Endothelial cell of umbilical vein (primary cell): ENCODE results near the gene HBP1. TPM values are rescaled to one million over a fixed set of nuclear protein-coding genes. Genes with fewer than 3 reads are reported as not detected.

Source experiments
- BruUV-seq: library from RNA; stranded (reverse); fragments of 400-500 nt; replicated peaks from 2 replicates; lab custom pipeline; 2021; lab: Mats Ljungman, UMichigan
- CTCF ChIA-PET: fragments of 300-600, 350-600 bp; sonication (Branson Sonifier 250); formaldehyde crosslinking; loops from one replicate; lab custom pipeline; 2021; ENCODE audit warnings: antibody characterized with exemption, inconsistent platforms; lab: Charles Lee
- POLR2A ChIA-PET: fragments of 300-600, 350-600 bp; sonication (Branson Sonifier 250); formaldehyde crosslinking; loops from one replicate; lab custom pipeline; 2021; ENCODE audit warnings: antibody characterized with exemption, inconsistent platforms; lab: Charles Lee
- DNase-seq: peaks from one replicate; pipeline ENCODE4 v3.0.0-alpha.2; 2011; ENCODE audit warnings: low read depth, low spot score
- FAIRE-seq: peaks from 2 replicates; lab custom pipeline; 2011; peaks lifted over from hg19 to GRCh38; lab: Jason Lieb, UNC
- H2AFZ ChIP-seq: 2 replicates; pipeline ENCODE4 v1.6.0; 2012; ENCODE audit warnings: low read depth, low read length, control low read depth, inconsistent platforms
- H3K27ac ChIP-seq: 2 replicates; pipeline ENCODE4 v1.5.1; 2011; ENCODE audit warnings: low read depth, mild to moderate bottlenecking, control low read depth, low read length, moderate library complexity; ENCODE audit not compliant: insufficient read depth
- H3K27me3 ChIP-seq, 2 experiments: 2 replicates each; pipeline versions ENCODE4 v1.6.0 to v1.6.1; 2011; ENCODE audit warnings: low read length in 2 of 2, mixed read lengths in 1 of 2; ENCODE audit not compliant: control insufficient read depth in 2 of 2, insufficient read depth in 2 of 2
- H3K36me3 ChIP-seq, 2 experiments: 2 replicates in 1 of 2; 3 replicates in 1 of 2; pipeline ENCODE4 v1.5.1; 2011; ENCODE audit warnings: low read length in 2 of 2, mild to moderate bottlenecking in 1 of 2, moderate library complexity in 1 of 2; ENCODE audit not compliant: control insufficient read depth in 2 of 2, insufficient read depth in 2 of 2; ENCODE audit errors: extremely low read depth in 1 of 2
- H3K4me1 ChIP-seq: 3 replicates; pipeline ENCODE4 v1.5.1; 2011; ENCODE audit warnings: mild to moderate bottlenecking, low read length; ENCODE audit not compliant: control insufficient read depth, insufficient read depth; ENCODE audit errors: extremely low read depth
- H3K4me2 ChIP-seq: 2 replicates; pipeline ENCODE4 v1.6.1; 2011; ENCODE audit warnings: low read length, control low read depth, mixed read lengths; ENCODE audit not compliant: insufficient read depth
- H3K4me3 ChIP-seq, 3 experiments: fragments of 200-600 bp in 1 of 3; sonication (generic), shearing (Covaris generic) in 1 of 3; replicated peaks in 1 of 3; 2 replicates each; pipeline ENCODE4 v1.5.1; 2011 to 2016; ENCODE audit warnings: control low read depth in 3 of 3, low read length in 3 of 3, mild to moderate bottlenecking in 2 of 3, inconsistent platforms in 1 of 3, low read depth in 1 of 3, moderate library complexity in 1 of 3; ENCODE audit not compliant: insufficient read depth in 1 of 3
- H3K79me2 ChIP-seq: 2 replicates; pipeline ENCODE4 v1.6.0; 2012; ENCODE audit warnings: low read length, inconsistent platforms; ENCODE audit not compliant: control insufficient read depth, insufficient read depth
- H3K9ac ChIP-seq: replicated peaks from 2 replicates; pipeline ENCODE3; 2011; ENCODE audit warnings: low read length, control low read depth; ENCODE audit not compliant: insufficient read depth; ENCODE audit errors: extremely low read depth
- H3K9me1 ChIP-seq: replicated peaks from 3 replicates; pipeline ENCODE4 v1.6.0; 2011; ENCODE audit warnings: mild to moderate bottlenecking, low read length; ENCODE audit not compliant: control insufficient read depth, insufficient read depth; ENCODE audit errors: extremely low read depth
- H3K9me3 ChIP-seq: replicated peaks from 2 replicates; pipeline ENCODE4 v1.5.1; 2012; ENCODE audit warnings: low read length, inconsistent platforms; ENCODE audit not compliant: control insufficient read depth, insufficient read depth
- H4K20me1 ChIP-seq: replicated peaks from 2 replicates; pipeline ENCODE3; 2011; ENCODE audit warnings: mild to moderate bottlenecking, low read length; ENCODE audit not compliant: control insufficient read depth, insufficient read depth; ENCODE audit errors: extremely low read depth
- EZH2 ChIP-seq: IDR thresholded peaks from 2 replicates; pipeline ENCODE4 v1.6.1; 2012; ENCODE audit warnings: borderline replicate concordance, low read depth, mild to moderate bottlenecking, moderate library complexity, low read length, inconsistent platforms; ENCODE audit not compliant: severe bottlenecking
- FOS ChIP-seq: IDR thresholded peaks from 2 replicates; pipeline ENCODE4 v1.6.1; 2011; ENCODE audit warnings: mild to moderate bottlenecking, low read length, moderate library complexity, borderline replicate concordance; ENCODE audit not compliant: insufficient read depth
- GATA2 ChIP-seq: IDR thresholded peaks from 2 replicates; pipeline ENCODE4 v1.7.0; 2011; ENCODE audit warnings: low read depth, mild to moderate bottlenecking, moderate library complexity, mixed read lengths, low read length; ENCODE audit not compliant: insufficient read length, insufficient read depth
- JUN ChIP-seq: IDR thresholded peaks from 2 replicates; pipeline ENCODE4 v1.6.1; 2011; ENCODE audit warnings: borderline replicate concordance, low read depth; ENCODE audit not compliant: insufficient read length, insufficient read depth
- MAX ChIP-seq: IDR thresholded peaks from 2 replicates; pipeline ENCODE4 v1.6.1; 2011; ENCODE audit not compliant: insufficient read depth, insufficient read length
- MYC ChIP-seq: IDR thresholded peaks from one replicate; pipeline ENCODE4 v1.6.1; 2011; ENCODE audit warnings: mild to moderate bottlenecking, low read depth, low read length
- POLR2A ChIP-seq: IDR thresholded peaks from 2 replicates; pipeline ENCODE4 v1.6.1; 2012; ENCODE audit warnings: low read depth, mild to moderate bottlenecking, control low read depth, low read length
- POLR2AphosphoS5 ChIP-seq: IDR thresholded peaks from 2 replicates; pipeline ENCODE4 v1.6.1; 2012; ENCODE audit warnings: low read depth, mild to moderate bottlenecking, control low read depth, low read length, moderate library complexity; ENCODE audit not compliant: insufficient read depth
- dilution Hi-C: fragments of 300-500 bp; cut with MboI; formaldehyde crosslinking; loops from one replicate; pipeline ENCODE4 v1.15.0; 2019; ENCODE audit warnings: low sequenced_read_pairs; ENCODE audit not compliant: extremely low pct_ligation_motif_present
- intact Hi-C: fragments of 100-400 bp; cut with micrococcal nuclease; formaldehyde crosslinking; loops from one replicate; pipeline ENCODE4 v1.10.0; 2022
- polyA plus RNA-seq, 4 experiments: library from polyadenylated mRNA; depleted of rRNA in 3 of 4; stranded (reverse) in 3 of 4; unstranded in 1 of 4; fragments of >200 nt; gene quantifications; 2 replicates each; pipeline versions ENCODE4 v1.2.1 to v1.2.3, GENCODE V29; 2011 to 2012; ENCODE audit warnings: missing spikeins in 1 of 4
- total RNA-seq: library from RNA; stranded (reverse); gene quantifications from 2 replicates; pipeline ENCODE4 v1.2.3, GENCODE V29; 2021
- TF ChIP-seq, protein P1 (sequence below), 2 donors: IDR thresholded peaks; 1 replicate in 1 of 2; 2 replicates in 1 of 2; pipeline ENCODE4 v1.5.1; 2011; ENCODE audit warnings: low read length in 2 of 2, mild to moderate bottlenecking in 2 of 2, moderate library complexity in 2 of 2, control low read depth in 1 of 2, inconsistent platforms in 1 of 2, low read depth in 1 of 2; ENCODE audit not compliant: insufficient read depth in 1 of 2; ENCODE audit errors: extremely low read depth in 1 of 2

HBP1 gene
- total and polyA plus RNA-seq, 2 donors (not counting 3 experiments of a cell fraction or from before 2014, with no cell fraction given) = 49.6 to 63.4 TPM

- Histone ChIP-seq H3K36me3 (no peaks in the 10 kb centered on the region), H3K4me2 (no peak overlapping the region), H3K9me3 (no peaks in the 10 kb centered on the region), H3K79me2 (no peaks in the 10 kb centered on the region), H3K9me1 (no peaks in the 10 kb centered on the region), H4K20me1 (no peaks in the 10 kb centered on the region), H3K9ac (no peak overlapping the region), H3K27me3 (no peaks in the 10 kb centered on the region), H3K4me1 (peaks cover 12% of the 10 kb centered on the region), H3K27ac (no peak overlapping the region), H2AFZ (no peak overlapping the region), H3K4me3 (no peak overlapping the region)
- intact Hi-C loops (no loop called here), dilution Hi-C loops (no loop called here)
- no TSS peak for BruUV-seq
- FAIRE-seq (no peak), DNase-seq (no peak)
- CTCF ChIA-PET = interaction anchor here (1.8 kb wide), 1 partner anchor 198 kb away, joined by 7 read pairs; no protein-coding TSS in a partner anchor
- POLR2A ChIA-PET = no interaction called here
- TF ChIP-seq FOS (no peak), POLR2A (no peak), JUN (no peak), POLR2AphosphoS5 (no peak), MYC (no peak), EZH2 (no peak), MAX (no peak), GATA2 (no peak)
- TF ChIP-seq, protein P1, sequence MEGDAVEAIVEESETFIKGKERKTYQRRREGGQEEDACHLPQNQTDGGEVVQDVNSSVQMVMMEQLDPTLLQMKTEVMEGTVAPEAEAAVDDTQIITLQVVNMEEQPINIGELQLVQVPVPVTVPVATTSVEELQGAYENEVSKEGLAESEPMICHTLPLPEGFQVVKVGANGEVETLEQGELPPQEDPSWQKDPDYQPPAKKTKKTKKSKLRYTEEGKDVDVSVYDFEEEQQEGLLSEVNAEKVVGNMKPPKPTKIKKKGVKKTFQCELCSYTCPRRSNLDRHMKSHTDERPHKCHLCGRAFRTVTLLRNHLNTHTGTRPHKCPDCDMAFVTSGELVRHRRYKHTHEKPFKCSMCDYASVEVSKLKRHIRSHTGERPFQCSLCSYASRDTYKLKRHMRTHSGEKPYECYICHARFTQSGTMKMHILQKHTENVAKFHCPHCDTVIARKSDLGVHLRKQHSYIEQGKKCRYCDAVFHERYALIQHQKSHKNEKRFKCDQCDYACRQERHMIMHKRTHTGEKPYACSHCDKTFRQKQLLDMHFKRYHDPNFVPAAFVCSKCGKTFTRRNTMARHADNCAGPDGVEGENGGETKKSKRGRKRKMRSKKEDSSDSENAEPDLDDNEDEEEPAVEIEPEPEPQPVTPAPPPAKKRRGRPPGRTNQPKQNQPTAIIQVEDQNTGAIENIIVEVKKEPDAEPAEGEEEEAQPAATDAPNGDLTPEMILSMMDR (IDR thresholded peaks at IDR 0.05; ENCODE audit: extremely low read depth in 1 of 2, insufficient read depth in 1 of 2, low read depth in 1 of 2, low read length in 2 of 2) = no peak
Measured at GRCh38 chr7:107145067-107145838, 23.6 kb upstream of the HBP1 start.
